Activated naive CD8-positive, alpha-beta T cell treated with anti-CD3 and anti-CD28 coated beads, Interleukin-2, amount 50 U/mL, for 24 hours (primary cell): ENCODE data around the gene FBXO40.

Experiments used
- ATAC-seq: fragments of 150-1000 bp; cut with Tn5 transposase; one replicate; pipeline ENCODE4 v1.10.0; 2021
- DNase-seq: peaks from one replicate; pipeline ENCODE4 v3.0.0; 2021
- H3K27ac Mint-ChIP-seq: one replicate; pipeline ENCODE4 v1.8.0; 2021; ENCODE audit warnings: mild to moderate bottlenecking, mixed read lengths
- H3K27me3 Mint-ChIP-seq: one replicate; pipeline ENCODE4 v1.8.0; 2021; ENCODE audit warnings: mixed read lengths
- H3K36me3 Mint-ChIP-seq: one replicate; pipeline ENCODE4 v1.8.0; 2021; ENCODE audit warnings: low read depth, mixed read lengths
- H3K4me1 Mint-ChIP-seq: one replicate; pipeline ENCODE4 v1.8.0; 2021; ENCODE audit warnings: mixed read lengths
- H3K4me3 Mint-ChIP-seq: one replicate; pipeline ENCODE4 v1.8.0; 2021; ENCODE audit warnings: mild to moderate bottlenecking, moderate library complexity, mixed read lengths
- H3K9me3 Mint-ChIP-seq: one replicate; pipeline ENCODE4 v1.8.0; 2021; ENCODE audit warnings: mixed read lengths

Gene FBXO40

GRCh38 chr3:121641127-121641526 lies 47.9 kb downstream of the FBXO40 start:
- H3K4me3 Mint-ChIP-seq = no peak overlapping the region
- peak overlapping the region; percentile 84 for H3K27ac Mint-ChIP-seq
- peaks cover 80% of the 10 kb centered on the region for H3K36me3 Mint-ChIP-seq
- DNase-seq (no peak), ATAC-seq (no peak)
- H3K9me3 Mint-ChIP-seq = no peaks in the 10 kb centered on the region
- H3K4me1 Mint-ChIP-seq = peaks cover 26% of the 10 kb centered on the region
- H3K27me3 Mint-ChIP-seq = no peaks in the 10 kb centered on the region

GRCh38 chr3:121642601-121643314 lies 49.6 kb downstream of the FBXO40 start:
- no peak for DNase-seq
- Mint-ChIP-seq H3K4me1 (peaks cover 25% of the 10 kb centered on the region), H3K9me3 (no peaks in the 10 kb centered on the region), H3K27me3 (no peaks in the 10 kb centered on the region), H3K36me3 (peaks cover 68% of the 10 kb centered on the region), H3K4me3 (no peak overlapping the region), H3K27ac (peak overlapping the region; percentile 59)
- ATAC-seq = no peak

- Mint-ChIP-seq H3K27ac (no peak overlapping the region), H3K4me3 (no peak overlapping the region), H3K27me3 (no peaks in the 10 kb centered on the region), H3K4me1 (peaks cover 26% of the 10 kb centered on the region), H3K36me3 (peaks cover 62% of the 10 kb centered on the region), H3K9me3 (no peaks in the 10 kb centered on the region)
- ATAC-seq = no peak
- no peak for DNase-seq
Observed at GRCh38 chr3:121645054-121645453, 51.9 kb downstream of the FBXO40 start.

- peaks cover 63% of the 10 kb centered on the region for H3K36me3 Mint-ChIP-seq
- no peak overlapping the region for H3K27ac Mint-ChIP-seq
- no peaks in the 10 kb centered on the region for H3K27me3 Mint-ChIP-seq
- DNase-seq (no peak), ATAC-seq (no peak)
- no peaks in the 10 kb centered on the region for H3K9me3 Mint-ChIP-seq
- H3K4me1 Mint-ChIP-seq = peaks cover 38% of the 10 kb centered on the region
- H3K4me3 Mint-ChIP-seq = no peak overlapping the region
Observed at GRCh38 chr3:121648219-121648958, 55.2 kb downstream of the FBXO40 start.

GRCh38 chr3:121649645-121650044 lies 56.5 kb downstream of the FBXO40 start:
- DNase-seq (no peak), ATAC-seq (no peak)
- H3K27me3 Mint-ChIP-seq = no peaks in the 10 kb centered on the region
- no peak overlapping the region for H3K27ac Mint-ChIP-seq
- H3K4me3 Mint-ChIP-seq = no peak overlapping the region
- peaks cover 54% of the 10 kb centered on the region for H3K36me3 Mint-ChIP-seq
- H3K4me1 Mint-ChIP-seq = peaks cover 50% of the 10 kb centered on the region
- H3K9me3 Mint-ChIP-seq = no peaks in the 10 kb centered on the region

- Mint-ChIP-seq H3K4me3 (no peak overlapping the region), H3K27ac (no peak overlapping the region), H3K4me1 (peaks cover 65% of the 10 kb centered on the region), H3K27me3 (no peaks in the 10 kb centered on the region), H3K36me3 (peaks cover 61% of the 10 kb centered on the region), H3K9me3 (no peaks in the 10 kb centered on the region)
- DNase-seq = no peak
- ATAC-seq = no peak
Observed at GRCh38 chr3:121651684-121652083, 58.5 kb downstream of the FBXO40 start.

GRCh38 chr3:121654493-121655385 lies 61.6 kb downstream of the FBXO40 start:
- Mint-ChIP-seq H3K9me3 (no peaks in the 10 kb centered on the region), H3K36me3 (peaks cover 75% of the 10 kb centered on the region), H3K4me3 (peak overlapping the region; percentile 28), H3K4me1 (peaks cover 86% of the 10 kb centered on the region), H3K27ac (peak overlapping the region; percentile 73), H3K27me3 (no peaks in the 10 kb centered on the region)
- DNase-seq = no peak
- ATAC-seq = peak; percentile 79

GRCh38 chr3:121658716-121659435 lies 65.7 kb downstream of the FBXO40 start:
- H3K9me3 Mint-ChIP-seq = peaks cover 5% of the 10 kb centered on the region
- H3K36me3 Mint-ChIP-seq = peaks cover 57% of the 10 kb centered on the region
- ATAC-seq (no peak), DNase-seq (no peak)
- H3K27ac Mint-ChIP-seq = peak overlapping the region; percentile 99
- H3K4me1 Mint-ChIP-seq = peaks cover 70% of the 10 kb centered on the region
- peak overlapping the region; percentile 98 for H3K4me3 Mint-ChIP-seq
- no peaks in the 10 kb centered on the region for H3K27me3 Mint-ChIP-seq

- peak overlapping the region; percentile 98 for H3K4me3 Mint-ChIP-seq
- H3K27ac Mint-ChIP-seq = peak overlapping the region; percentile 99
- H3K36me3 Mint-ChIP-seq = peaks cover 56% of the 10 kb centered on the region
- H3K9me3 Mint-ChIP-seq = peaks cover 5% of the 10 kb centered on the region
- DNase-seq (no peak), ATAC-seq (no peak)
- no peaks in the 10 kb centered on the region for H3K27me3 Mint-ChIP-seq
- peaks cover 63% of the 10 kb centered on the region for H3K4me1 Mint-ChIP-seq
Observed at GRCh38 chr3:121659586-121659985, 66.4 kb downstream of the FBXO40 start.

GRCh38 chr3:121660356-121661171 lies 67.4 kb downstream of the FBXO40 start, which contains the start of gene HCLS1:
Gene HCLS1 (minus strand): TSS chr3:121660903. CDS start chr3:121658347, 2,556 bp downstream.
- ATAC-seq = peak; percentile 91
- peak within 1 kb of the TSS; percentile 99 for H3K27ac Mint-ChIP-seq
- H3K4me1 Mint-ChIP-seq = peaks cover 54% of the 10 kb centered on the region
- DNase-seq = peak; percentile 71
- H3K4me3 Mint-ChIP-seq = peak within 1 kb of the TSS; percentile 98
- H3K27me3 Mint-ChIP-seq = no peaks in the 10 kb centered on the region
- H3K36me3 Mint-ChIP-seq = peaks cover 51% of the 10 kb centered on the region
- peaks cover 5% of the 10 kb centered on the region for H3K9me3 Mint-ChIP-seq

GRCh38 chr3:121661376-121661775 lies 68.2 kb downstream of the FBXO40 start:
- peaks cover 49% of the 10 kb centered on the region for H3K4me1 Mint-ChIP-seq
- DNase-seq = no peak
- peak overlapping the region; percentile 98 for H3K4me3 Mint-ChIP-seq
- peak overlapping the region; percentile 99 for H3K27ac Mint-ChIP-seq
- H3K27me3 Mint-ChIP-seq = no peaks in the 10 kb centered on the region
- peaks cover 48% of the 10 kb centered on the region for H3K36me3 Mint-ChIP-seq
- H3K9me3 Mint-ChIP-seq = peaks cover 5% of the 10 kb centered on the region
- no peak for ATAC-seq

- H3K27me3 Mint-ChIP-seq = no peaks in the 10 kb centered on the region
- no peak overlapping the region for H3K27ac Mint-ChIP-seq
- H3K4me1 Mint-ChIP-seq = peaks cover 37% of the 10 kb centered on the region
- no peak for DNase-seq
- peaks cover 45% of the 10 kb centered on the region for H3K36me3 Mint-ChIP-seq
- ATAC-seq = no peak
- H3K4me3 Mint-ChIP-seq = no peak overlapping the region
- peaks cover 5% of the 10 kb centered on the region for H3K9me3 Mint-ChIP-seq
Observed at GRCh38 chr3:121662742-121663141, 69.6 kb downstream of the FBXO40 start.

- ATAC-seq = no peak
- Mint-ChIP-seq H3K4me1 (peaks cover 32% of the 10 kb centered on the region), H3K9me3 (peaks cover 5% of the 10 kb centered on the region), H3K4me3 (no peak overlapping the region), H3K36me3 (peaks cover 42% of the 10 kb centered on the region), H3K27me3 (no peaks in the 10 kb centered on the region), H3K27ac (no peak overlapping the region)
- no peak for DNase-seq
Observed at GRCh38 chr3:121663171-121663847, 70.1 kb downstream of the FBXO40 start.
